SK-N-MC (cell line): ENCODE results near the gene ZNF628.
"Not testable (repeated sequence)": the region's sequence is repeated elsewhere in the genome, so short reads cannot be mapped to it uniquely, and the experiment has no call there.

Source experiments
- DNase-seq: peaks from one replicate; pipeline ENCODE4 v3.0.0-alpha.2; 2011; ENCODE audit warnings: low read depth, low spot score
- H3K27ac ChIP-seq: fragments of 200-600 bp; sonication (generic); 2 replicates; pipeline ENCODE4 v1.5.1; 2016; ENCODE audit warnings: mixed run types
- H3K36me3 ChIP-seq: fragments of 200-600 bp; sonication (generic); 2 replicates; pipeline ENCODE4 v1.6.1; 2017; ENCODE audit warnings: antibody characterized with exemption, low read length, mixed read lengths; ENCODE audit not compliant: insufficient read depth
- H3K4me3 ChIP-seq: fragments of 200-600 bp; sonication (generic); 2 replicates; pipeline ENCODE4 v1.5.1; 2016
- H3K9ac ChIP-seq: fragments of 200-600 bp; sonication (generic); 2 replicates; pipeline ENCODE4 v1.8.0; 2017; ENCODE audit warnings: mixed run types, mixed read lengths; ENCODE audit not compliant: insufficient read length
- H3K9me3 ChIP-seq: fragments of 200-600 bp; sonication (generic); 2 replicates; pipeline ENCODE4 v1.6.1; 2017; ENCODE audit warnings: low read depth, mild to moderate bottlenecking, antibody characterized with exemption, low read length, moderate library complexity, mixed read lengths
- EZH2 ChIP-seq: fragments of 200-600 bp; sonication (generic); IDR thresholded peaks from one replicate; pipeline ENCODE4 v1.6.1; 2017; ENCODE audit warnings: antibody characterized with exemption
- FOXP2 ChIP-seq: optimal IDR thresholded peaks from 2 replicates; pipeline ENCODE3; 2011; ENCODE audit warnings: mild to moderate bottlenecking, moderate library complexity; ENCODE audit not compliant: insufficient read depth; ENCODE audit errors: extremely low read length, control extremely low read depth
- POLR2AphosphoS5 ChIP-seq: IDR thresholded peaks from 2 replicates; pipeline ENCODE4 v1.6.1; 2012; ENCODE audit warnings: mild to moderate bottlenecking, low read depth, low read length, borderline replicate concordance

ZNF628 gene

GRCh38 chr19:55495646-55496349 is 19.4 kb downstream of the ZNF628 start:
- TF ChIP-seq EZH2: no peak
- TF ChIP-seq POLR2AphosphoS5: no peak
- no peak for TF ChIP-seq FOXP2
- Histone ChIP-seq H3K9me3 (no peaks in the 10 kb centered on the region), H3K4me3 (no peak overlapping the region), H3K36me3 (no peaks in the 10 kb centered on the region), H3K9ac (no peak overlapping the region), H3K27ac (no peak overlapping the region)
- DNase-seq: no peak

- H3K4me3 ChIP-seq, H3K27ac ChIP-seq, H3K9me3 ChIP-seq, H3K36me3 ChIP-seq, DNase-seq, H3K9ac ChIP-seq: not testable (repeated sequence)
These were observed 20.4 kb downstream of the ZNF628 start for GRCh38 chr19:55496820-55497219.

GRCh38 chr19:55497763-55498162 is 21.3 kb downstream of the ZNF628 start:
- no peaks in the 10 kb centered on the region for H3K36me3 ChIP-seq
- H3K27ac ChIP-seq: no peak overlapping the region
- H3K4me3 ChIP-seq: no peak overlapping the region
- no peak for TF ChIP-seq POLR2AphosphoS5
- no peak for TF ChIP-seq FOXP2
- TF ChIP-seq EZH2: no peak
- no peak overlapping the region for H3K9ac ChIP-seq
- no peaks in the 10 kb centered on the region for H3K9me3 ChIP-seq
- no peak for DNase-seq

- no peak for DNase-seq
- H3K27ac ChIP-seq: no peak overlapping the region
- no peak overlapping the region for H3K4me3 ChIP-seq
- no peaks in the 10 kb centered on the region for H3K36me3 ChIP-seq
- no peaks in the 10 kb centered on the region for H3K9me3 ChIP-seq
- H3K9ac ChIP-seq: no peak overlapping the region
- TF ChIP-seq FOXP2 (no peak), POLR2AphosphoS5 (no peak), EZH2 (no peak)
These were observed 21.9 kb downstream of the ZNF628 start for GRCh38 chr19:55498246-55498840.

- TF ChIP-seq EZH2 (no peak), POLR2AphosphoS5 (no peak), FOXP2 (no peak)
- no peak for DNase-seq
- Histone ChIP-seq H3K4me3 (no peak overlapping the region), H3K27ac (no peak overlapping the region), H3K9ac (no peak overlapping the region), H3K9me3 (no peaks in the 10 kb centered on the region), H3K36me3 (no peaks in the 10 kb centered on the region)
These were observed 24.0 kb downstream of the ZNF628 start for GRCh38 chr19:55500368-55500952.

GRCh38 chr19:55502197-55502952 is 26.0 kb downstream of the ZNF628 start:
- Histone ChIP-seq H3K36me3 (no peaks in the 10 kb centered on the region), H3K9me3 (no peaks in the 10 kb centered on the region), H3K27ac (no peak overlapping the region), H3K9ac (no peak overlapping the region), H3K4me3 (no peak overlapping the region)
- no peak for TF ChIP-seq FOXP2
- TF ChIP-seq POLR2AphosphoS5: no peak
- no peak for TF ChIP-seq EZH2
- DNase-seq: no peak

- TF ChIP-seq EZH2: no peak
- TF ChIP-seq FOXP2: no peak
- no peak for TF ChIP-seq POLR2AphosphoS5
- DNase-seq: no peak
- Histone ChIP-seq H3K9ac (no peak overlapping the region), H3K36me3 (no peaks in the 10 kb centered on the region), H3K9me3 (no peaks in the 10 kb centered on the region), H3K4me3 (no peak overlapping the region), H3K27ac (no peak overlapping the region)
These were observed 26.7 kb downstream of the ZNF628 start for GRCh38 chr19:55503157-55503501.

- TF ChIP-seq EZH2 (no peak), POLR2AphosphoS5 (no peak), FOXP2 (peak; percentile 35)
- H3K27ac ChIP-seq: no peak overlapping the region
These were observed 27.3 kb downstream of the ZNF628 start for GRCh38 chr19:55503502-55504251.

More at GRCh38 chr19:55503502-55504251, 27.3 kb downstream of the ZNF628 start:
- H3K9me3 ChIP-seq: no peaks in the 10 kb centered on the region
- no peaks in the 10 kb centered on the region for H3K36me3 ChIP-seq
- peak overlapping the region; percentile 75 for H3K4me3 ChIP-seq
- H3K9ac ChIP-seq: no peak overlapping the region
- peak; percentile 44 for DNase-seq
